ENCODE data around the gene PRRT1.
A peak's percentile ranks its signal among the peaks of the same experiment; 100 is the strongest.
"Not testable (repeated sequence)": the region's sequence is repeated elsewhere in the genome, so short reads cannot be mapped to it uniquely, and the experiment has no call there.

PRRT1 gene

GRCh38 chr6:32146287-32146686 is 5.5 kb downstream of the PRRT1 start:
- DNase-seq: no peak
- TF ChIP-seq POLR2A (IDR thresholded peaks at IDR 0.05; ENCODE audit: low read length) (no peak), GATA1 (IDR thresholded peaks at IDR 0.05; ENCODE audit: low read depth, low read length) (no peak)

DNA sequence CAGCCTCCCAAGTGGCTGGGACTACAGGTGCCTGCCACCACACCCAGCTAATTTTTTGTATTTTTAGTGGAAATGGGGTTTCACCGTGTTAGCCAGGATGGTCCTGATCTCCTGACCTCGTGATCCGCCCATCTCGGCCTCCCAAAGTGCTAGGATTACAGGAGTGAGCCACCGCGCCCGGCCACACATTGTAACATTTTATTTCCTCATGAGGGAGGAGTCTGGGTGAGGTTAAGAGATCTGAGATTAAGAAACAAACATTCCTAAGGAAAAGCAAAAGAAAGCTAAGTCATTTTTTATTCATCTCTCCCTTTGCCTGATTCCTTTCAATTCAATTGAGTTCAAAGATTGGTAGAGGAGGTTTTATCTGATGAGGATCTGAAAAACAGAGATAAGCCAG is 7.5 kb downstream of the PRRT1 start:
- not testable (repeated sequence) for DNase-seq

DNA sequence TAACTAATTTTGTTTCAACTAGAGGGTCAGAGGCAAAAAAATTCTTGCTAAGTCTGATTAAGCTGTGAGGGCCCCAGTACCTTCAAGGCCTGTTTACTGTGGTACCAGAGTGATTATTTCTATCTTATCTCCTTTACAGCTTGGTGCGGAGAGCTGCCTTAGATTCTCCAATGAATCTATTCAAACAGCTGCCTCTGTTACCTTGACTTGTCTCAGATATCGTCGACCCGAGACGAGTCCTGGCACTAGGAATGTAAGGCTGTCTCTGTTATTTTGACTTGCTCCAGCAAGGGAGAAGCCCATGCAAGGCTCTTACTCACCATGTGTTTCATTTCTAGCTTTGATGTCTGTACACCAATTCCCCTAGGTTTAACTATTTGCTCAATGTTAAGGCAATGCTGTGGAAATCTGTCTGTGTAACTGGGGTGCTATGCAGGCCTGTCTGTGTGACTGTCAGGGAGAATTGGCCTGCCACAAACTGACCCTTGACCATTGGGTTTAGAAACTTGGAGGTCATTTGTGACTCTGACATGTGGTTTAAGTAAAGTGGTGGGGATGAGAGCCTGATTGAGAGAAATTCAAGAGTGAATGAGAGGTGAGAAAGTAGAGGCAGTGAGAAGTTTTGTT is 11.2 kb downstream of the PRRT1 start:
- peak; percentile 63 to 91 for DNase-seq
- TF ChIP-seq GATA1 (IDR thresholded peaks at IDR 0.05; ENCODE audit: low read depth, low read length) (no peak), POLR2A (IDR thresholded peaks at IDR 0.05; ENCODE audit: low read length) (no peak)

DNA sequence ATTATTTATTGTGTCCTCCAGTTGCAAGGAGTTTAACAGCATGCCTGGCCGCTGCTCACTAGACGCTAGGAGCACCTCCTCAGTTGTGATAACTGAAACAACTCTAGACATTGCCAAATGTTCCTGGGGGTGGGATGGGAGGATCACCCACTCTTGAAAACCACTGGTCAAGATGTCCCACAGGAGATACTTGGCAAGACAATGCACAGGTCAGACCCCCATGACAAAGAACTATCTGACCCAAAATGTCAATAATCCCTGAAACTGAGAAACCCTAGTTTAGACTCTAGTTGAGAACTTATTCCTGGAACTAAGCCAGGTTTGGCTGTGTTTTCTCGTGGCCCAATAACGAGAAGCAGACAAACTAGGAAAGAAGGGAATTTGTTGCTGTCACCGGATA is 12.1 kb downstream of the PRRT1 start:
- no peak for DNase-seq
- TF ChIP-seq GATA1 (IDR thresholded peaks at IDR 0.05; ENCODE audit: low read depth, low read length): no peak
- TF ChIP-seq POLR2A (IDR thresholded peaks at IDR 0.05; ENCODE audit: low read length): no peak

- no peak for DNase-seq
- TF ChIP-seq GATA1 (IDR thresholded peaks at IDR 0.05; ENCODE audit: low read depth, low read length) (no peak), POLR2A (IDR thresholded peaks at IDR 0.05; ENCODE audit: low read length) (no peak)
Observed at GRCh38 chr6:32137454-32137853, 14.3 kb downstream of the PRRT1 start.

DNA sequence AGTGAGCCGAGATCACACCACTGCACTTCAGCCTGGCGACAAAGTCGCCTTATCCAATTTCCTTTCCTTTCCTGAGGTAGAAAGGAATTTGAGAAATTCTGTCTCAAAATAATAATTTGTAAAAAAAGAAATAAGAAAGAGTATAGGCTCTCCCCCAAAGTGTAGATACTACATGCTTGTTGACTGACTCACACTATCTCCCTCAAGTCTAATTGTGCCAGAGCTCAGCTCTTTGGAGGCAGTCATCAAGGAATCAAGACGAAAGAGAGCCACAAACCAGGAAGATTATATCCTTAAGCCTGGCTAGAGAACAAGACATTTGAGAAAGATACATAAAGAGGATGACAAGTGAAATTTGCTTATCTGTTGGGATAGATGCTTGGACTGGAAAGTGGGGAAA is 18.0 kb downstream of the PRRT1 start:
- TF ChIP-seq POLR2A (IDR thresholded peaks at IDR 0.05; ENCODE audit: low read length): no peak
- no peak for TF ChIP-seq GATA1 (IDR thresholded peaks at IDR 0.05; ENCODE audit: low read depth, low read length)
- DNase-seq: no peak

DNA sequence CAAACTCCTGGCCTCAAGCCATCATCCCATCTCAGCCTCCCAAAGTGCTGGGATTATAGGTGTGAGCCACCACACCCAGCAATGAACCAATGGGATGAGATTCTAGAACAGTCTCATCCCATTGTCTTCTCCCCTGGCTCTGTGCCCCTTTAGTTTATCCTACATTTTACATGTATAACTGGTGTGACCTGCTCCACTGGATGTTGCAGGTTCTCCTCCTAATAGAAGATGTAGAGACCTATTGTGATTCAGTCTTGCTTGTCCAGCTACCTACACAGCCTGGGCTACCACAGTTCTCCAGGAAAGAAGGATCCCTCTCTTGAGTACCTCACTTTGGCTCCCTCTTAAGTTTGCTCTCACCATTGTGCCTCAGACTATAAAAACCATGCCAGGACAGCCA is 19.6 kb downstream of the PRRT1 start:
- TF ChIP-seq POLR2A (IDR thresholded peaks at IDR 0.05; ENCODE audit: low read length): no peak
- no peak for TF ChIP-seq GATA1 (IDR thresholded peaks at IDR 0.05; ENCODE audit: low read depth, low read length)
- no peak for DNase-seq

- DNase-seq: peak; percentile 88 to 96
- peak; percentile 65 for TF ChIP-seq GATA1 (IDR thresholded peaks at IDR 0.05; ENCODE audit: low read depth, low read length)
- TF ChIP-seq POLR2A (IDR thresholded peaks at IDR 0.05; ENCODE audit: low read length): no peak
Observed at GRCh38 chr6:32131439-32131948, 20.2 kb downstream of the PRRT1 start.

GRCh38 chr6:32129297-32130088 is 22.2 kb downstream of the PRRT1 start:
- no peak for TF ChIP-seq POLR2A (IDR thresholded peaks at IDR 0.05; ENCODE audit: low read length)
- no peak for TF ChIP-seq GATA1 (IDR thresholded peaks at IDR 0.05; ENCODE audit: low read depth, low read length)
- no peak for DNase-seq

DNA sequence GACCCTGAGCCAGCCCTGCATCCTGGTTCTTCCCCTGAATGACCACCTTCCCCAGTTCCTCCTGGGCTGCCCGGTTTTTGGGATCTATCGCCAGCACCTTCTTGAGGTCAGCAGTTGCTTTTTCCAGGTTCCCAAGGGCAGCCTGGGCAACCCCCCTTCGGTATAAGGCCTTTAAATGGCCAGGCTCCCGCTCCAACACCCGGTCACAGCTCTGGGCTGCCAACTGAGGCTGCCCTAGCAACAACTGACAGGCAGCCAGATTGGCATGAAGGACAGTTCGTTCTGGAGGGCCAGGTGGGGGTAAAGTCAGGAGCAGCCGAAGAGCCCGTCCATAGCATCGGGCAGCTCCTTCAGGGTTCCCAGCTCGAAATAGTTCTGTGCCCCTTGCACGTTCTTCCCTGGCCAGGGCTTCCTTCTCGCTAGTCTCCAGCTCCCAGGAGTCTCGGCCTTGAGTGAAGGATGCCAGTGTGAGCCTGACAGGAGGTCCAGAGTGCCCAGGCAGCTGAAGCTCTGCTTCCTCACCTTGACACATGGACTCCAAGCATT is 22.9 kb downstream of the PRRT1 start:
- TF ChIP-seq POLR2A (IDR thresholded peaks at IDR 0.05; ENCODE audit: low read length) (no peak), GATA1 (IDR thresholded peaks at IDR 0.05; ENCODE audit: low read depth, low read length) (no peak)
- no peak for DNase-seq

GRCh38 chr6:32127717-32128592 is 23.8 kb downstream of the PRRT1 start, which contains the start of gene ATF6B:
Gene ATF6B (minus strand): TSS chr6:32128246. CDS start chr6:32128207, 39 bp downstream.
- peak; percentile 99 to 100 for DNase-seq
- no peak for TF ChIP-seq GATA1 (IDR thresholded peaks at IDR 0.05; ENCODE audit: low read depth, low read length)
- TF ChIP-seq POLR2A (IDR thresholded peaks at IDR 0.05; ENCODE audit: low read length): peak; percentile 83

GRCh38 chr6:32127409-32127716 is 24.4 kb downstream of the PRRT1 start:
- TF ChIP-seq POLR2A (IDR thresholded peaks at IDR 0.05; ENCODE audit: low read length) (no peak), GATA1 (IDR thresholded peaks at IDR 0.05; ENCODE audit: low read depth, low read length) (no peak)
- DNase-seq: no peak

GRCh38 chr6:32126880-32127279 is 24.9 kb downstream of the PRRT1 start:
- TF ChIP-seq POLR2A (IDR thresholded peaks at IDR 0.05; ENCODE audit: low read length) (no peak), GATA1 (IDR thresholded peaks at IDR 0.05; ENCODE audit: low read depth, low read length) (no peak)
- DNase-seq: no peak

DNA sequence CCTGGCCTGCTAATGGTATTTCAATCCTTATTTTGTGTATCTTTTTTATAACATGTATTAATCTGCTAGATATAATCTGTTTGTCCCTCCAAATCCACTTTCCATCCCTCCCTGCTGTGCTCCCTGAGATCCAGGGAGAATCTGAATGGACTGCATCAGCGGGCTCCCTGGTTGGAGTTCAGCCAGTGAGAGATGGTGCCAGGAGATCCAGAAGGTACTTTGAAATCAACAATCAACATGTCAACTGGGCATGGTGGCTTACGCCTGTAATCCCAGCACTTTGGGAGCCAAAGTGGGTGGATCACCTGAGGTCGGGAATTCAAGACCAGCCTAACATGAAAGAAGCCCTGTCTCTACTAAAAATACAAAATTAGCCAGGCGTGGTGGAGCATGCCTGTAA is 28.1 kb downstream of the PRRT1 start:
- no peak for DNase-seq
- no peak for TF ChIP-seq POLR2A (IDR thresholded peaks at IDR 0.05; ENCODE audit: low read length)
- TF ChIP-seq GATA1 (IDR thresholded peaks at IDR 0.05; ENCODE audit: low read depth, low read length): no peak

Measured in erythroblast (primary cell).